Measurements from ENCODE around the gene ZNF831. TPM values are rescaled to one million over a fixed set of nuclear protein-coding genes. Genes with fewer than 3 reads are reported as not detected.

The ZNF831 gene
- total and polyA plus RNA-seq, 4 donors = 0.14 to 1.0 (median 0.56) TPM

DNA sequence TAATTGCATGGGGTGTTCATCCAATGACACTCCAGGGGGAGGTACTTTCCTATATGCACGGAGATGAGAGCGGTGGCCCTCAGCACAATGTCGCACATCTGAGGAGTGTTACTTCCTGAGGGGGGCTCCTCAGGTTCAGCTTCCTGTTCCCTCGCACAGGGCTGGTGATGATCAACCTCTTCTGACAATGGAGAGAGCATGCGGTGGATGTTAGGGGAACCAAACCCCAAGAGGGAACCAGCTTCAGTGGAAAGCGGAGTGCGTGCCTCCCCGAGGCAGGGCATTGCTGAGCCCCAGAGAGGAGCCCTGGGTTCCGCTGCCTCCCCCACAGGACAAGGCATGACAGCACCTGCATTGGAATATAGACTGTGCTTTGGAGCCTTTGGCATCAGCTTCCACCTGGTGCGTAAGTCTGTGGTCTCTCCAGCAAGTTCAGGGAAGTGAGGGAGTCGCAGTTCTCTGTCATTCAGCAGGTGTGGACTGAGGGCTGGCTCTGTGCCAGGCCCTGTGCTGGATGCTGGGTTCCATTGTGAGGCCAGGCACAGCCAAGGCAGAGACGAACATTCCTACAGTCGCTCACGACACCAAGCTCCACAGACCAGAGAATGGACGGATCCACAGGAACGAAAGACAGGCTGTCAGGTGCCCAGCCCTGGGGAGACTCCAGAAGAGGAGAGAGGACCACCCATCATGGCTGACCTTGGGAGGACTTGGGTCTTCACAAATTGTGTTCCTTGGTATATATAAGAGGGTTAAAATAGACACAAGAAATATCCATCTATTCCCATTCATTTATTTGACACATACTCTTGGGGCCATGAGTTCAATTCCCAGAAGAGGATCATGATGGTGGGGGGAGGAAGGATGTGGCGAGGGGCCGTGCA, 3.9 kb upstream of the ZNF831 start:
- ATAC-seq (ENCODE audit: insufficient read depth, low FRiP score) = no peak
- DNase-seq = peak; percentile 38 to 49 (median 47)
- H3K9me3 ChIP-seq (ENCODE audit: control insufficient read depth in 4 of 4, insufficient read depth in 3 of 4, low read length in 3 of 4) = no peaks in the 10 kb centered on the region
- H3K27ac ChIP-seq (ENCODE audit: low read depth in 1 of 2, low read length in 1 of 2) = peak overlapping the region in 1 of 2 donors; percentile 68
- TF ChIP-seq, protein P1, sequence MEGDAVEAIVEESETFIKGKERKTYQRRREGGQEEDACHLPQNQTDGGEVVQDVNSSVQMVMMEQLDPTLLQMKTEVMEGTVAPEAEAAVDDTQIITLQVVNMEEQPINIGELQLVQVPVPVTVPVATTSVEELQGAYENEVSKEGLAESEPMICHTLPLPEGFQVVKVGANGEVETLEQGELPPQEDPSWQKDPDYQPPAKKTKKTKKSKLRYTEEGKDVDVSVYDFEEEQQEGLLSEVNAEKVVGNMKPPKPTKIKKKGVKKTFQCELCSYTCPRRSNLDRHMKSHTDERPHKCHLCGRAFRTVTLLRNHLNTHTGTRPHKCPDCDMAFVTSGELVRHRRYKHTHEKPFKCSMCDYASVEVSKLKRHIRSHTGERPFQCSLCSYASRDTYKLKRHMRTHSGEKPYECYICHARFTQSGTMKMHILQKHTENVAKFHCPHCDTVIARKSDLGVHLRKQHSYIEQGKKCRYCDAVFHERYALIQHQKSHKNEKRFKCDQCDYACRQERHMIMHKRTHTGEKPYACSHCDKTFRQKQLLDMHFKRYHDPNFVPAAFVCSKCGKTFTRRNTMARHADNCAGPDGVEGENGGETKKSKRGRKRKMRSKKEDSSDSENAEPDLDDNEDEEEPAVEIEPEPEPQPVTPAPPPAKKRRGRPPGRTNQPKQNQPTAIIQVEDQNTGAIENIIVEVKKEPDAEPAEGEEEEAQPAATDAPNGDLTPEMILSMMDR (IDR thresholded peaks at IDR 0.05; ENCODE audit: control extremely low read depth, extremely low read depth) = no peak
- H3K9ac ChIP-seq (ENCODE audit: insufficient read depth in 1 of 2, low read length in 2 of 2) = no peak overlapping the region
- no peaks in the 10 kb centered on the region for H3K36me3 ChIP-seq (ENCODE audit: control insufficient read depth in 4 of 4, insufficient read depth in 4 of 4, low read length in 4 of 4)
- H3K4me1 ChIP-seq (ENCODE audit: control insufficient read depth in 5 of 5, insufficient read depth in 5 of 5, low read length in 5 of 5) = peaks cover 0 to 41% (median 11%) of the 10 kb centered on the region in 5 donors
- 56 to 67% methylated on average over 18 of the region's 18 CpGs for WGBS, 2 donors
- H3K27me3 ChIP-seq (ENCODE audit: control insufficient read depth in 3 of 3, insufficient read depth in 3 of 3, low read length in 2 of 3) = no peaks in the 10 kb centered on the region
- no peak overlapping the region for H3K4me3 ChIP-seq

DNA sequence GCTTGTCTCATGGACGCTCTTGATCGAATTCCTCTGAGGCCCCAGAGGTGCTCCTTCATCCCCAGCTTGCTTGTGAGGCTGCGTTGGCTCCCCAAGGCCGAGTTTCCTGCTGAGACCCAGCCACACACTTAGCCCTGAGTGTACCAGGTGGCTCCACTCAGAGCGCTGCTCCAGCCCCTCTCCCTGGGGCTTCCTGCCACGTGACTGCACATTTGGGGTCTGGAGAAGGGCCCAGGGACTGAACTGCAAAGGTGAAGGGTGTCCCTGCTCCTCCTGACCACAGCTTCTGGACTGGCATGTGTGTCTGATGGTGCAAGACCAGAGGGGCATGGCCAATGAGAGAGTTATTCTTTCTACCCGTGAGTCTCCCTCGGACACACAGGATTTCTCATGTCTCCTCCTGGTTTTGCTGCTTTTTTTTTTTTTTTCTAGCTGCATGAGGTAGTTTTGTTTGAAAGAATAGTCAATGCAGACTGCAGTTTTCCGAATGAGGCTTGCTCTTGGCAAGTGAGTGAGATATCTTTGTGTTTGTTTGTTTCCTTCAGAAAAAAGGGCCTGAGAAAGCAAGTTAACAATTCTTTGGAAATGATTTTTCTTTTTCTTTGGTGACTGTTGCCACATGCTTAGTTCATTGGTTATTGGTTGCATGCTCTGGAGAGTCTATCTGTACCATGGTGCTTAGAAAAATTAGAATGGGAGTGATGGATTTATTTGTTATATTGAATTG, 3.1 kb upstream of the ZNF831 start:
- Histone ChIP-seq H3K27ac (ENCODE audit: low read depth in 1 of 2, low read length in 1 of 2) (peak overlapping the region in 1 of 2 donors; percentile 45), H3K9ac (ENCODE audit: insufficient read depth in 1 of 2, low read length in 2 of 2) (no peak overlapping the region), H3K4me3 (no peak overlapping the region), H3K27me3 (ENCODE audit: control insufficient read depth in 3 of 3, insufficient read depth in 3 of 3, low read length in 2 of 3) (no peaks in the 10 kb centered on the region), H3K9me3 (ENCODE audit: control insufficient read depth in 4 of 4, insufficient read depth in 3 of 4, low read length in 3 of 4) (no peaks in the 10 kb centered on the region), H3K36me3 (ENCODE audit: control insufficient read depth in 4 of 4, insufficient read depth in 4 of 4, low read length in 4 of 4) (no peaks in the 10 kb centered on the region), H3K4me1 (ENCODE audit: control insufficient read depth in 5 of 5, insufficient read depth in 5 of 5, low read length in 5 of 5) (peaks cover 0 to 41% (median 11%) of the 10 kb centered on the region in 5 donors)
- TF ChIP-seq, protein P1 (IDR thresholded peaks at IDR 0.05; ENCODE audit: control extremely low read depth, extremely low read depth) = no peak
- DNase-seq (peak; percentile 39 to 72 (median 49)), ATAC-seq (ENCODE audit: insufficient read depth, low FRiP score) (no peak)
- 58 to 67% methylated on average over 9 of the region's 9 CpGs for WGBS, 2 donors

DNA sequence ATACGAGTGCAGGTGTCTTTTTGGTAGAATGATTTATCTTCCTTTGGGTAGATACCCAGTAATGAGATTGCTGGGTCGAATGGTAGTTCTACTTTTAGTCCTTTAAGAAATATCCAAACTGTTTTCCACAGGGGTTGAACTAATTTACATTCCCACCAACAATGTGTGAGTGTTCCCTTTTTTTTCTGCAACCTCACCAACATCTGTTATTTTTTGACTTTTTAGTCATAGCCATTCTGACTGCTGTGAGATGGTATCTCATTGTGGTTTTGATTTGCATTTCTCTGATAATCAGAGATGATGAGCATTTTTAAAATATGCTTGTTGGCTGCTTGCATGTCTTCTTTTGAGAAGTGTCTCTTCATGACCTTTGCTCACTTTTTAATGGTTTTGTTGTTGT, 1.9 kb upstream of the ZNF831 start:
- Histone ChIP-seq H3K27ac (ENCODE audit: low read depth in 1 of 2, low read length in 1 of 2) (no peak overlapping the region), H3K27me3 (ENCODE audit: control insufficient read depth in 3 of 3, insufficient read depth in 3 of 3, low read length in 2 of 3) (no peaks in the 10 kb centered on the region), H3K9me3 (ENCODE audit: control insufficient read depth in 4 of 4, insufficient read depth in 3 of 4, low read length in 3 of 4) (no peaks in the 10 kb centered on the region), H3K36me3 (ENCODE audit: control insufficient read depth in 4 of 4, insufficient read depth in 4 of 4, low read length in 4 of 4) (no peaks in the 10 kb centered on the region), H3K4me1 (ENCODE audit: control insufficient read depth in 5 of 5, insufficient read depth in 5 of 5, low read length in 5 of 5) (peaks cover 0 to 41% (median 11%) of the 10 kb centered on the region in 5 donors), H3K9ac (ENCODE audit: insufficient read depth in 1 of 2, low read length in 2 of 2) (no peak overlapping the region), H3K4me3 (no peak overlapping the region)
- DNase-seq (no peak), ATAC-seq (ENCODE audit: insufficient read depth, low FRiP score) (no peak)
- TF ChIP-seq, protein P1 (IDR thresholded peaks at IDR 0.05; ENCODE audit: control extremely low read depth, extremely low read depth) = no peak
- WGBS, 2 donors = 60 to 66% methylated on average over 2 of the region's 2 CpGs

Measured in lung (tissue), 12 donors.